SU-DHL-6 (cell line): ENCODE measurements around the gene IPCEF1.

ENCODE experiments used
- H2AFZ ChIP-seq: fragments of 200-600 bp; sonication (generic); 2 replicates; pipeline ENCODE4 v1.6.1; 2014; ENCODE audit warnings: low read depth, mild to moderate bottlenecking, moderate library complexity, mixed read lengths, antibody characterized with exemption, low read length; ENCODE audit not compliant: severe bottlenecking
- H3F3A ChIP-seq: fragments of 200-600 bp; shearing (Covaris generic); 2 replicates; pipeline ENCODE4 v1.6.0; 2016; ENCODE audit warnings: antibody characterized with exemption, mild to moderate bottlenecking; ENCODE audit not compliant: insufficient read depth
- H3K27ac ChIP-seq: fragments of 200-600 bp; sonication (generic); 2 replicates; pipeline ENCODE4 v1.5.1; 2016; ENCODE audit warnings: low read depth, mild to moderate bottlenecking, low read length, moderate library complexity, mixed read lengths
- H3K27me3 ChIP-seq: fragments of 200-600 bp; sonication (generic), shearing (Covaris generic); 2 replicates; pipeline ENCODE4 v1.6.0; 2014; ENCODE audit warnings: mild to moderate bottlenecking, low read length
- H3K36me3 ChIP-seq: fragments of 200-600 bp; sonication (generic); 2 replicates; pipeline ENCODE4 v1.6.1; 2014; ENCODE audit warnings: mild to moderate bottlenecking, low read length, mixed read lengths
- H3K4me2 ChIP-seq: fragments of 300-600, 200-600 bp; shearing (Covaris generic), sonication (generic); 2 replicates; pipeline ENCODE4 v1.6.0; 2014; ENCODE audit warnings: low read length, low read depth, mild to moderate bottlenecking; ENCODE audit not compliant: poor library complexity, severe bottlenecking
- H3K4me3 ChIP-seq: fragments of 200-600 bp; sonication (generic); 2 replicates; pipeline ENCODE4 v1.5.1; 2014; ENCODE audit warnings: antibody characterized with exemption, low read length, mild to moderate bottlenecking, mixed read lengths; ENCODE audit not compliant: insufficient read depth, poor library complexity, severe bottlenecking
- H3K79me2 ChIP-seq: fragments of 200-600 bp; sonication (generic); 2 replicates; pipeline ENCODE4 v1.6.1; 2014; ENCODE audit warnings: mild to moderate bottlenecking, low read length, moderate library complexity; ENCODE audit not compliant: insufficient read depth
- H3K9ac ChIP-seq: fragments of 200-600 bp; sonication (generic); 2 replicates; pipeline ENCODE4 v1.7.0; 2014; ENCODE audit warnings: mild to moderate bottlenecking, low read length
- H3K9me2 ChIP-seq: fragments of 200-600 bp; sonication (generic); replicated peaks from 2 replicates; pipeline ENCODE4 v1.6.1; 2014; ENCODE audit warnings: low read length; ENCODE audit not compliant: insufficient read depth
- H3K9me3 ChIP-seq: fragments of 200-600 bp; sonication (generic); 2 replicates; pipeline ENCODE4 v1.6.1; 2014; ENCODE audit warnings: low read length, mixed read lengths; ENCODE audit not compliant: insufficient read depth
- H4K20me1 ChIP-seq: fragments of 200-600 bp; sonication (generic); 2 replicates; pipeline ENCODE4 v1.6.1; 2014; ENCODE audit warnings: low read depth, mild to moderate bottlenecking, antibody characterized with exemption, low read length, moderate library complexity, mixed read lengths
- EZH2phosphoT487 ChIP-seq: fragments of 200-600 bp; sonication (generic), shearing (Covaris generic); conservative IDR thresholded peaks from 2 replicates; pipeline ENCODE4 v1.6.1; 2018; ENCODE audit warnings: mild to moderate bottlenecking, antibody characterized with exemption, low read length, moderate library complexity, mixed read lengths
- TF ChIP-seq, protein P1 (sequence below): fragments of 200-600 bp; sonication (generic); IDR thresholded peaks from one replicate; pipeline ENCODE4 v1.5.1; 2017; ENCODE audit warnings: antibody characterized with exemption, mild to moderate bottlenecking, low read length, moderate library complexity; ENCODE audit not compliant: insufficient read depth, poor library complexity, severe bottlenecking

IPCEF1 gene

GRCh38 chr6:154169193-154169847, 187.3 kb downstream of the IPCEF1 start:
- TF ChIP-seq, protein P1, sequence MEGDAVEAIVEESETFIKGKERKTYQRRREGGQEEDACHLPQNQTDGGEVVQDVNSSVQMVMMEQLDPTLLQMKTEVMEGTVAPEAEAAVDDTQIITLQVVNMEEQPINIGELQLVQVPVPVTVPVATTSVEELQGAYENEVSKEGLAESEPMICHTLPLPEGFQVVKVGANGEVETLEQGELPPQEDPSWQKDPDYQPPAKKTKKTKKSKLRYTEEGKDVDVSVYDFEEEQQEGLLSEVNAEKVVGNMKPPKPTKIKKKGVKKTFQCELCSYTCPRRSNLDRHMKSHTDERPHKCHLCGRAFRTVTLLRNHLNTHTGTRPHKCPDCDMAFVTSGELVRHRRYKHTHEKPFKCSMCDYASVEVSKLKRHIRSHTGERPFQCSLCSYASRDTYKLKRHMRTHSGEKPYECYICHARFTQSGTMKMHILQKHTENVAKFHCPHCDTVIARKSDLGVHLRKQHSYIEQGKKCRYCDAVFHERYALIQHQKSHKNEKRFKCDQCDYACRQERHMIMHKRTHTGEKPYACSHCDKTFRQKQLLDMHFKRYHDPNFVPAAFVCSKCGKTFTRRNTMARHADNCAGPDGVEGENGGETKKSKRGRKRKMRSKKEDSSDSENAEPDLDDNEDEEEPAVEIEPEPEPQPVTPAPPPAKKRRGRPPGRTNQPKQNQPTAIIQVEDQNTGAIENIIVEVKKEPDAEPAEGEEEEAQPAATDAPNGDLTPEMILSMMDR, result no peak
- TF ChIP-seq EZH2phosphoT487, result no peak
- H3K4me3 ChIP-seq, result no peak overlapping the region
- no peaks in the 10 kb centered on the region for H3K36me3 ChIP-seq
- H3F3A ChIP-seq, result no peaks in the 10 kb centered on the region
- H2AFZ ChIP-seq, result no peak overlapping the region
- H3K9me2 ChIP-seq, result no peaks in the 10 kb centered on the region
- H3K27me3 ChIP-seq, result no peaks in the 10 kb centered on the region
- H3K27ac ChIP-seq, result no peak overlapping the region
- no peaks in the 10 kb centered on the region for H3K79me2 ChIP-seq
- no peaks in the 10 kb centered on the region for H3K9me3 ChIP-seq
- no peak overlapping the region for H3K9ac ChIP-seq
- no peak overlapping the region for H3K4me2 ChIP-seq
- no peaks in the 10 kb centered on the region for H4K20me1 ChIP-seq

DNA sequence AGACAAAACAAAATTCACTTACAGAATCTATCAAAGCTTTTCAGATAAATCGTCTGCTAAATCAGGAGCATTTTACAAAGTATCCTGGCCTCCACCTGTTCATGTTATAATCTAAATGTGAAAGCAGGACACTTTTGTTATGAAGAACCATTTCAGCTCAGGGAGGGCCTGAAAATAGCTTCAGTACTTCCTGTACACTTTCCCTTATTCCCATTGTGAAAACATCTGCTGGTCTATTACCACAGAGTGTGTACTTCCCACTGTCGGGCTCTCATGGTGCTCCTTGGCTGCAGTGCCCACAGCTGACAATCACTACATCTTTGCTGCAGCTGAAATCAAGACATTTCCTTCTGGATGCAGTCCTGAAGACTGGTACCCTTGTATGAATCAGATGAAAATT, 189.5 kb downstream of the IPCEF1 start:
- no peaks in the 10 kb centered on the region for H3K27me3 ChIP-seq
- H3K9me2 ChIP-seq, result no peaks in the 10 kb centered on the region
- no peaks in the 10 kb centered on the region for H3K36me3 ChIP-seq
- H3K79me2 ChIP-seq, result no peaks in the 10 kb centered on the region
- H3K9me3 ChIP-seq, result no peaks in the 10 kb centered on the region
- H4K20me1 ChIP-seq, result no peaks in the 10 kb centered on the region
- no peak overlapping the region for H3K4me2 ChIP-seq
- no peak overlapping the region for H3K27ac ChIP-seq
- TF ChIP-seq, protein P1, result no peak
- no peak for TF ChIP-seq EZH2phosphoT487
- no peak overlapping the region for H3K4me3 ChIP-seq
- H3K9ac ChIP-seq, result no peak overlapping the region
- no peaks in the 10 kb centered on the region for H3F3A ChIP-seq
- H2AFZ ChIP-seq, result no peak overlapping the region

GRCh38 chr6:154166140-154166539, 190.5 kb downstream of the IPCEF1 start:
- Histone ChIP-seq H3F3A (no peaks in the 10 kb centered on the region), H3K27ac (no peak overlapping the region), H3K27me3 (no peaks in the 10 kb centered on the region), H3K9ac (no peak overlapping the region), H3K4me3 (no peak overlapping the region), H3K9me3 (no peaks in the 10 kb centered on the region), H3K79me2 (no peaks in the 10 kb centered on the region), H4K20me1 (no peaks in the 10 kb centered on the region), H3K36me3 (no peaks in the 10 kb centered on the region), H3K4me2 (no peak overlapping the region), H2AFZ (no peak overlapping the region), H3K9me2 (no peaks in the 10 kb centered on the region)
- TF ChIP-seq EZH2phosphoT487, result no peak
- TF ChIP-seq, protein P1, result no peak
